ENCODE data around the gene CD200. TPM values are rescaled to one million over a fixed set of nuclear protein-coding genes. Genes with fewer than 3 reads are reported as not detected.

CD200 gene
- total RNA-seq, 4 donors from 2014 or later = 3.7 to 15.4 (median 7.1) TPM

DNA sequence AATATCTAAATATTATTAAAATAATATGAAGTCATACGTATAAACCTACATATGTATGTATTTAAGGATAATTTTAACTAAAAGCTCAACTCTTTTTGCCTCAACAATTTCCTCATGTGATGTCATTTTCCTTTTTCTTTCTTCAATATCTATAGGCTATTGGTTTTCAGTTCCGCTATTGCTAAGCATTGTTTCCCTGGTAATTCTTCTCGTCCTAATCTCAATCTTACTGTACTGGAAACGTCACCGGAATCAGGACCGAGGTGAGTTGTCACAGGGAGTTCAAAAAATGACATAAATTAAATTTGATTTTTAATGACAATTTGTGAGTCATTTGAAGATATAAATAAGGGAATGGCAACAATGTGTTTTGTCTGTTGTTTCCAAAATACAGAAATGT is 16.6 kb downstream of the CD200 start:
- Histone ChIP-seq H3K4me1 (no peaks in the 10 kb centered on the region), H3K4me3 (no peak overlapping the region), H3K27me3 (no peaks in the 10 kb centered on the region), H3K9me3 (no peaks in the 10 kb centered on the region), H3K27ac (no peak overlapping the region), H3K36me3 (no peaks in the 10 kb centered on the region)
- DNase-seq = no peak
- TF ChIP-seq POLR2A (IDR thresholded peaks at IDR 0.05) = no peak
- TF ChIP-seq, protein P1, sequence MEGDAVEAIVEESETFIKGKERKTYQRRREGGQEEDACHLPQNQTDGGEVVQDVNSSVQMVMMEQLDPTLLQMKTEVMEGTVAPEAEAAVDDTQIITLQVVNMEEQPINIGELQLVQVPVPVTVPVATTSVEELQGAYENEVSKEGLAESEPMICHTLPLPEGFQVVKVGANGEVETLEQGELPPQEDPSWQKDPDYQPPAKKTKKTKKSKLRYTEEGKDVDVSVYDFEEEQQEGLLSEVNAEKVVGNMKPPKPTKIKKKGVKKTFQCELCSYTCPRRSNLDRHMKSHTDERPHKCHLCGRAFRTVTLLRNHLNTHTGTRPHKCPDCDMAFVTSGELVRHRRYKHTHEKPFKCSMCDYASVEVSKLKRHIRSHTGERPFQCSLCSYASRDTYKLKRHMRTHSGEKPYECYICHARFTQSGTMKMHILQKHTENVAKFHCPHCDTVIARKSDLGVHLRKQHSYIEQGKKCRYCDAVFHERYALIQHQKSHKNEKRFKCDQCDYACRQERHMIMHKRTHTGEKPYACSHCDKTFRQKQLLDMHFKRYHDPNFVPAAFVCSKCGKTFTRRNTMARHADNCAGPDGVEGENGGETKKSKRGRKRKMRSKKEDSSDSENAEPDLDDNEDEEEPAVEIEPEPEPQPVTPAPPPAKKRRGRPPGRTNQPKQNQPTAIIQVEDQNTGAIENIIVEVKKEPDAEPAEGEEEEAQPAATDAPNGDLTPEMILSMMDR (IDR thresholded peaks at IDR 0.05) = no peak

DNA sequence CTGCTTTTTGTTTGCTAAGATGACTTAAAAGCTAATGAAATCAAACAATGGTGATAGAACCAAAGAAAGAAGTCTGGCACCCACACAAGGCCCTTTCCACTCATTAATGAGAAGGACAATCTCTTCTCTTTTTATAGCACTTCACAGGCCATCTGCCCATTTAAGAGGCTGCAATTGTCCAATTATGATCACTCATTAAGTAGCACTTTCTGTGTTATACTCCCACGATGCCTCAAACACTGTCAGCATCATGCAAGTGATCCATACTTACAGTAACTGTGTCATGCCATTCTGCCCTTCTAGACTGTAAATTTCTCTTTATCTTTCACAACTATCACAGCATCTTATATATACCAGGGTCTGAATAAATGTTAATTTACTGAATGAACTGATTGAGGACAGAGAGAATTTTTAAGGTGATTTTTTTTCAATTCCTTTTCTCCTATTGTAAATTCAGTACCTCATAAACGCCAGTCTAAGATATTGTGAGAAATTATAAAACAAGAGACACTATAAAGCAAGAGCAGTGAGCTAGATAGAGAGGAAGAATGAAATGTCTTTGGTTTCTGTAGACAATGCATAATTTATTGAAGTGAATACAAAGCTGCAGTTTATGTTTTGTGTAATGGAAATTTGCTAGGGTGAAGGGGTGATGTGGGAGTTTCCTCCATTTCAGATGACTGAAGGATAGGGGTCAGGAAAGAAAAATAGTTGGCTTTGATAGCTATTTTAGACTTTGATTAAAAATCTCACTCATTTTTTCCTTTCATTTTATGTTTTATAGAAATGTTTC is 17.3 kb downstream of the CD200 start:
- Histone ChIP-seq H3K4me1 (no peaks in the 10 kb centered on the region), H3K36me3 (no peaks in the 10 kb centered on the region), H3K4me3 (no peak overlapping the region), H3K27ac (no peak overlapping the region), H3K27me3 (no peaks in the 10 kb centered on the region), H3K9me3 (no peaks in the 10 kb centered on the region)
- TF ChIP-seq, protein P1 (IDR thresholded peaks at IDR 0.05) = no peak
- TF ChIP-seq POLR2A (IDR thresholded peaks at IDR 0.05) = no peak
- DNase-seq = no peak

DNA sequence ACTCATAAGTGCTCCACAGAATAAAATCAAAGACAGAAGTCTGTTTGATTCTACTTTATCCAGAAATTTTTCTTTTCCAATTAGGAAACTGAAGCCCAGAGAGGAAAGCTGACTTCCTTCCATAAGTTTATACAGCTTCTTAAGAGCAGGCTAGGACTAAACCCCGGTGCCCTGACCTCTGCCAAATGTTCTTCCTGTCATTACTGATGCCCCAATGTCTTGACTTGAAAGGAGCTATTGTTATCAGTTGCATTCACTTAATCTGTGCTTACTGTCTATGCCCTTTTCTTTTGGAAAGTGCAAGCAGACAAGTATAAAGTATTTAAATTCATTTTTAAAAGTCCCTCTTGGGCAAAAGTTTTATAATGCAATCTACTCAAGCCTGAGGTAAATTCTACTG is 18.1 kb downstream of the CD200 start:
- H3K27ac ChIP-seq = no peak overlapping the region
- no peak for DNase-seq

DNA sequence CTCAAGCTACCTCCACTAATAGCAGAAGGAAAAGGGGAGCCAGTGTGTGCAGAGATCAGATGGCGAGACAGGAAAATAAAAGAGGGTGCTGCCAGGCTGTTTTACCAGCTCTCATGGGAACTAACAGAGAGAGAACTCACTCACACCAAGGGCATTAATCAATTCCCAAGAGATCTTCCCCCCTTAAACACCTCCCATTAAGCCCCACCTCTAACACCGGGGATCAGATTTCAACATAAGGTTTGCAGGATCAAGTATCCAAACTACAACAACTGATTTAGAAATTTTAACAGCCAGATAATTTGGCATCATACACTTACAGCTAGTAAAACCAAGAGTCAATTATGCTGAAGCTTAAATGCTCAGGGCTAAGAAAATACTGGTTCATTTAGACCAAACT is 18.9 kb downstream of the CD200 start:
- no peak overlapping the region for H3K4me3 ChIP-seq
- no peak overlapping the region for H3K27ac ChIP-seq
- no peaks in the 10 kb centered on the region for H3K9me3 ChIP-seq
- TF ChIP-seq, protein P1 (IDR thresholded peaks at IDR 0.05) = no peak
- H3K27me3 ChIP-seq = no peaks in the 10 kb centered on the region
- no peaks in the 10 kb centered on the region for H3K36me3 ChIP-seq
- H3K4me1 ChIP-seq = no peaks in the 10 kb centered on the region
- DNase-seq = no peak

More for the DNA sequence above, 18.1 kb downstream of the CD200 start:
- Histone ChIP-seq H3K9me3 (no peaks in the 10 kb centered on the region), H3K36me3 (no peaks in the 10 kb centered on the region), H3K4me3 (no peak overlapping the region), H3K27me3 (no peaks in the 10 kb centered on the region), H3K4me1 (no peaks in the 10 kb centered on the region)
- TF ChIP-seq, protein P1 (IDR thresholded peaks at IDR 0.05) = no peak
- no peak for TF ChIP-seq POLR2A (IDR thresholded peaks at IDR 0.05)

DNA sequence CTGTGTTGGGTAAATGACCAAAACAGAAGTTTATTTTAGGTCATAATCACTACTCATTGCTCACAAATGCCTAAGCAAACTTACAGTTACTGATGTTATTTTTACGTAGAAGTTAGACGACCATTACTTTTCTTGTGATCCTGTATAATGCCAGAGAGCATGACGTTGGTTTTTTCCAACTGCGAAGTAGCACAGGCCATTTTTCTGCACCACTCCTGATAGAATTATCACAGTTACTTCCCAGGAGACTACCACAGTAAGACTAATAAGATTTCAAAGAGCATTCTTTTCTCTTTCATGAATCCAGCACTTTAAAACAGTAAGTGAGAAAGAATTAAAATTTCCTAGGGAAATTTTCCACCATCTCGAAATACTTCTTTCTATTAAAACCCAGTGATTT is 19.8 kb downstream of the CD200 start:
- no peak for DNase-seq
- H3K4me1 ChIP-seq = no peaks in the 10 kb centered on the region
- H3K36me3 ChIP-seq = no peaks in the 10 kb centered on the region
- H3K9me3 ChIP-seq = no peaks in the 10 kb centered on the region
- no peak for TF ChIP-seq POLR2A (IDR thresholded peaks at IDR 0.05)
- TF ChIP-seq, protein P1 (IDR thresholded peaks at IDR 0.05) = no peak
- no peak overlapping the region for H3K27ac ChIP-seq
- H3K4me3 ChIP-seq = no peak overlapping the region
- H3K27me3 ChIP-seq = no peaks in the 10 kb centered on the region

Measured in Peyer's patch (tissue), 4 donors.